IMR-90 (cell line): Measurements from ENCODE around the gene PIM1. TPM values are rescaled to one million over a fixed set of nuclear protein-coding genes. Genes with fewer than 3 reads are reported as not detected.

Experiments used
- ATAC-seq: fragments of 200-7000 bp; cut with Tn5 transposase; 2 replicates; pipeline ENCODE4 v1.9.1; 2020; ENCODE audit warnings: low read depth, mild to moderate bottlenecking, moderate library complexity
- BruUV-seq: library from RNA; stranded (reverse); fragments of 400-500 nt; replicated peaks from 2 replicates; lab custom pipeline; 2021; lab: Mats Ljungman, UMichigan
- CTCF ChIA-PET: fragments of 300-600 bp; formaldehyde crosslinking; extraction: SDS; loops from one replicate; lab custom pipeline; 2021; ENCODE audit warnings: antibody characterized with exemption; lab: Yijun Ruan, JAX
- POLR2A ChIA-PET: fragments of 300-600 bp; sonication (Branson Sonifier 250); formaldehyde crosslinking; loops from one replicate; lab custom pipeline; 2022; ENCODE audit warnings: antibody characterized with exemption; ENCODE audit not compliant: unreplicated experiment; lab: Charles Lee
- DNase-seq: peaks from one replicate; pipeline ENCODE4 v3.0.0; 2013
- H2AFZ ChIP-seq: replicated peaks from 2 replicates; pipeline ENCODE3; 2013; ENCODE audit warnings: low read length, mild to moderate bottlenecking; ENCODE audit not compliant: poor library complexity
- H2AK5ac ChIP-seq: 2 replicates; pipeline ENCODE4 v1.6.1; 2013; ENCODE audit warnings: low read depth, low read length, inconsistent platforms
- H2AK9ac ChIP-seq: replicated peaks from 2 replicates; pipeline ENCODE3; 2013; ENCODE audit warnings: mild to moderate bottlenecking, low read depth, low read length, moderate library complexity; ENCODE audit not compliant: poor library complexity
- H2BK120ac ChIP-seq: 2 replicates; pipeline ENCODE4 v1.6.1; 2013; ENCODE audit warnings: low read depth, low read length, inconsistent platforms
- H2BK15ac ChIP-seq: 3 replicates; pipeline ENCODE4 v1.6.1; 2013; ENCODE audit warnings: low read depth, low read length, inconsistent platforms
- H2BK20ac ChIP-seq: 2 replicates; pipeline ENCODE4 v1.6.1; 2013; ENCODE audit warnings: low read depth, mild to moderate bottlenecking, inconsistent platforms, low read length, moderate library complexity
- H2BK5ac ChIP-seq: 2 replicates; pipeline ENCODE4 v1.6.1; 2013; ENCODE audit warnings: mild to moderate bottlenecking, low read depth, low read length, inconsistent platforms; ENCODE audit not compliant: poor library complexity, severe bottlenecking
- H3K14ac ChIP-seq: replicated peaks from 2 replicates; pipeline ENCODE4 v1.6.1; 2013; ENCODE audit warnings: low read depth, low read length, inconsistent platforms
- H3K18ac ChIP-seq: 2 replicates; pipeline ENCODE4 v1.6.1; 2013; ENCODE audit warnings: low read depth, low read length, control low read depth
- H3K23ac ChIP-seq: 2 replicates; pipeline ENCODE4 v1.6.1; 2013; ENCODE audit warnings: low read depth, low read length, inconsistent platforms
- H3K27ac ChIP-seq: 2 replicates; pipeline ENCODE4 v1.5.1; 2013; ENCODE audit warnings: mild to moderate bottlenecking, control low read depth, low read length; ENCODE audit not compliant: insufficient read depth
- H3K27me3 ChIP-seq: 2 replicates; pipeline ENCODE4 v1.6.1; 2013; ENCODE audit warnings: low read length; ENCODE audit not compliant: control insufficient read depth, insufficient read depth
- H3K36me3 ChIP-seq: 2 replicates; pipeline ENCODE4 v1.6.1; 2013; ENCODE audit warnings: low read length, mixed read lengths; ENCODE audit not compliant: control insufficient read depth, insufficient read depth
- H3K4ac ChIP-seq: 2 replicates; pipeline ENCODE4 v1.6.1; 2013; ENCODE audit warnings: low read depth, low read length, inconsistent platforms
- H3K4me1 ChIP-seq: 2 replicates; pipeline ENCODE4 v1.6.1; 2013; ENCODE audit warnings: low read length, mixed read lengths; ENCODE audit not compliant: control insufficient read depth, insufficient read depth
- H3K4me2 ChIP-seq: 2 replicates; pipeline ENCODE4 v1.6.1; 2013; ENCODE audit warnings: low read depth, mild to moderate bottlenecking, control low read depth, low read length, moderate library complexity
- H3K4me3 ChIP-seq: 2 replicates; pipeline ENCODE4 v1.5.1; 2013; ENCODE audit warnings: low read depth, mild to moderate bottlenecking, control low read depth, low read length, moderate library complexity; ENCODE audit not compliant: insufficient read depth
- H3K56ac ChIP-seq: 2 replicates; pipeline ENCODE4 v1.6.1; 2013; ENCODE audit warnings: low read length, inconsistent platforms; ENCODE audit not compliant: insufficient read depth; ENCODE audit errors: extremely low read depth
- H3K79me1 ChIP-seq, 2 experiments: 2 replicates each; pipeline ENCODE4 v1.6.1; 2013; ENCODE audit warnings: low read length in 2 of 2, inconsistent platforms in 1 of 2, low read depth in 1 of 2
- H3K9ac ChIP-seq: 2 replicates; pipeline ENCODE4 v1.6.1; 2013; ENCODE audit warnings: low read depth, low read length, control low read depth
- H3K9me1 ChIP-seq: 2 replicates; pipeline ENCODE4 v1.6.1; 2013; ENCODE audit warnings: low read length, inconsistent platforms; ENCODE audit not compliant: insufficient read depth
- H3K9me3 ChIP-seq: 2 replicates; pipeline ENCODE4 v1.6.1; 2013; ENCODE audit warnings: low read length; ENCODE audit not compliant: control insufficient read depth, insufficient read depth
- H4K20me1 ChIP-seq: 2 replicates; pipeline ENCODE4 v1.6.1; 2013; ENCODE audit warnings: low read length, inconsistent platforms; ENCODE audit not compliant: insufficient read depth
- H4K5ac ChIP-seq: 2 replicates; pipeline ENCODE4 v1.6.1; 2013; ENCODE audit warnings: mild to moderate bottlenecking, low read depth, low read length, control low read depth
- H4K8ac ChIP-seq, 2 experiments: 2 replicates each; pipeline ENCODE4 v1.6.1; 2013; ENCODE audit warnings: low read depth in 2 of 2, low read length in 2 of 2, control low read depth in 1 of 2, inconsistent platforms in 1 of 2
- H4K91ac ChIP-seq: 2 replicates; pipeline ENCODE4 v1.6.1; 2013; ENCODE audit warnings: low read depth, low read length, inconsistent platforms; ENCODE audit not compliant: insufficient read depth
- CHD1 ChIP-seq: IDR thresholded peaks from 2 replicates; pipeline ENCODE4 v1.6.1; 2012; ENCODE audit warnings: low read depth, low read length, improper control_type of control experiment
- dilution Hi-C: fragments of 300-500 bp; cut with HindIII; formaldehyde crosslinking; loops from one replicate; pipeline ENCODE4 v1.14.3; 2018; ENCODE audit warnings: low sequenced_read_pairs; ENCODE audit not compliant: unreplicated experiment
- in situ Hi-C: fragments of 300-500 bp; cut with MboI; formaldehyde crosslinking; loops from 3 replicates; pipeline ENCODE4 v1.14.3; 2019; ENCODE audit warnings: low sequenced_read_pairs, inconsistent platforms, mixed read lengths
- intact Hi-C: fragments of 100-400 bp; cut with micrococcal nuclease; formaldehyde crosslinking; loops from 2 replicates; pipeline ENCODE4 v1.10.0; 2022
- polyA plus RNA-seq, 3 experiments: library from polyadenylated mRNA; depleted of rRNA; stranded (reverse); fragments of >200 nt; gene quantifications; 2 replicates each; pipeline ENCODE4 v1.2.3, GENCODE V29; 2012; ENCODE audit warnings: low replicate concordance in 1 of 3
- total RNA-seq: library from RNA; depleted of rRNA; stranded (reverse); fragments of >200 nt; gene quantifications from 2 replicates; pipeline ENCODE4 v1.2.3, GENCODE V29; 2012; rRNA removed

PIM1 gene
- total and polyA plus RNA-seq, 2 of the 4 experiments (the other 2 are of a cell fraction) = 7.2 to 18.5 TPM

DNA sequence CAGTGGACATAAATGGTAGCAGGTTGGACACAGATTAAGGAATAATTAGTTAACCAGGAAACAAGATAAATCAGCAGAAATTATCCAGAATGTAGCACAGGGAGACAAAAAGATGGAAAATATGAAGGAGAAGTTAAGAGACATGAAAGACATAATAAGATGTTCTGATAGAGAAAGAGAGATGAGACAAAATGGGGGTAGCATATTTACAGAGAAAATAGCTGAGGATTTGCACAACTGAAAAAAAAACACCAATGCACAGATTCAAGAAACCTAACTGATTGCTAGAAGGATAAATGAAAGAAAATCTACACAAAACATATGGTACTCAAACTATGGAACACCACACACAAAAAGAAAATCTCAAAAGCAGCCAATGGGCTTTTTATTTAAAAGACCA, 53.0 kb downstream of the PIM1 start:
- Histone ChIP-seq H3K9me3 (no peaks in the 10 kb centered on the region), H3K4me1 (0 out of 2 replicates have a peak, but pooled peaks cover 2% of the 10 kb centered on the region), H2BK15ac (no peak overlapping the region), H4K91ac (no peak overlapping the region), H2AK5ac (no peak overlapping the region), H3K14ac (no peak overlapping the region), H2BK5ac (no peak overlapping the region), H3K79me1 (no peaks in the 10 kb centered on the region), H3K18ac (no peak overlapping the region), H3K56ac (no peak overlapping the region), H3K4ac (no peak overlapping the region), H4K5ac (no peak overlapping the region), H3K36me3 (no peaks in the 10 kb centered on the region), H4K8ac (no peak overlapping the region), H3K4me2 (peak overlapping the region; percentile 86; the same call in 1 of the 2 replicates), H2AFZ (no peak overlapping the region), H3K23ac (no peak overlapping the region), H4K20me1 (no peaks in the 10 kb centered on the region), H3K9me1 (peaks cover 5% of the 10 kb centered on the region; the same call in 1 of the 2 replicates), H3K27me3 (no peaks in the 10 kb centered on the region), H2BK20ac (no peak overlapping the region), H3K4me3 (peak overlapping the region; percentile 65; the same call in 1 of the 2 replicates), H3K9ac (no peak overlapping the region), H2BK120ac (no peak overlapping the region), H3K27ac (no peak overlapping the region), H2AK9ac (no peak overlapping the region)
- no peak for DNase-seq
- BruUV-seq = no TSS peak
- TF ChIP-seq CHD1 = no peak
- intact Hi-C loops (loop anchor here (1.0 kb wide), 1 partner anchor 35 kb away; the partner anchor contains the start of gene TMEM217), in situ Hi-C loops (no loop called here), dilution Hi-C loops (no loop called here)
- ChIA-PET POLR2A (no interaction called here), CTCF (interaction anchor here (1.4 kb wide), 1 partner anchor 205 kb away, joined by 3 read pairs; no protein-coding TSS in a partner anchor)
- no peak for ATAC-seq

Other genes starting within 250 kb of the PIM1 start
- gene PI16, start 215.4 kb upstream of the PIM1 start, total RNA-seq = under 0.01 TPM in 1 of 2 replicates, not detected in the other
- 0.20 and 0.21 TPM in 2 replicates for gene PI16, start 215.4 kb upstream of the PIM1 start, polyA plus RNA-seq (2012; rRNA removed)
- gene MTCH1, start 184.0 kb upstream of the PIM1 start, total RNA-seq = 249 and 263 TPM in 2 replicates
- gene MTCH1, start 184.0 kb upstream of the PIM1 start, polyA plus RNA-seq (2012; rRNA removed) = 210 and 215 TPM in 2 replicates
- gene FGD2, start 164.5 kb upstream of the PIM1 start, total RNA-seq = not detected in 2 replicates
- gene FGD2, start 164.5 kb upstream of the PIM1 start, polyA plus RNA-seq (2012; rRNA removed) = 0.07 TPM in 1 of 2 replicates, not detected in the other
- gene TBC1D22B, start 87.6 kb downstream of the PIM1 start, total RNA-seq = 6.6 and 7.5 TPM in 2 replicates
- gene TBC1D22B, start 87.6 kb downstream of the PIM1 start, polyA plus RNA-seq (2012; rRNA removed) = 7.1 and 7.5 TPM in 2 replicates
- gene TMEM217, start 88.0 kb downstream of the PIM1 start, total RNA-seq = 1.4 TPM in 2 replicates
- 2.5 and 3.5 TPM in 2 replicates for gene TMEM217, start 88.0 kb downstream of the PIM1 start, polyA plus RNA-seq (2012; rRNA removed)
- 17.9 and 26.7 TPM in 2 replicates for gene RNF8, start 183.8 kb downstream of the PIM1 start, total RNA-seq
- 14.6 and 16.5 TPM in 2 replicates for gene RNF8, start 183.8 kb downstream of the PIM1 start, polyA plus RNA-seq (2012; rRNA removed)